Mucosa of descending colon (tissue), 3 donors: Measurements from ENCODE around the gene BAZ1B. TPM values are rescaled to one million over a fixed set of nuclear protein-coding genes. Genes with fewer than 3 reads are reported as not detected.

Experiments used
- ATAC-seq: fragments of 200-7000 bp; cut with Tn5 transposase; one replicate; pipeline ENCODE4 v1.9.1; 2020; ENCODE audit warnings: mild to moderate bottlenecking, moderate library complexity
- DNase-seq, 3 donors: peaks; one replicate each; pipeline ENCODE4 v3.0.0-alpha.2; 2020
- H3K36me3 ChIP-seq: fragments of 200-600 bp; one replicate; pipeline ENCODE4 v1.8.0; 2021; ENCODE audit warnings: low read depth, mild to moderate bottlenecking
- H3K4me1 ChIP-seq: fragments of 200-600 bp; one replicate; pipeline ENCODE4 v1.8.0; 2021; ENCODE audit warnings: low read depth, mild to moderate bottlenecking
- H3K4me3 ChIP-seq: fragments of 200-600 bp; one replicate; pipeline ENCODE4 v1.8.0; 2021; ENCODE audit warnings: mild to moderate bottlenecking
- H3K9me3 ChIP-seq: fragments of 200-600 bp; one replicate; pipeline ENCODE4 v1.8.0; 2021; ENCODE audit warnings: mild to moderate bottlenecking
- CTCF ChIP-seq: fragments of 200-600 bp; IDR thresholded peaks from one replicate; pipeline ENCODE4 v1.8.0; 2022; ENCODE audit warnings: antibody characterized with exemption, mild to moderate bottlenecking
- intact Hi-C, 2 donors: fragments of 100-400 bp; cut with DNase I in 1 of 2; cut with micrococcal nuclease in 1 of 2; formaldehyde crosslinking; loops; one replicate each; pipeline versions ENCODE4 v1.11.0 to v1.11.1; 2022; cut with DNase I, micrococcal nuclease
- total RNA-seq, 3 donors: library from RNA; stranded (reverse); fragmentation: NEBNext Ultra II Directional in 2 of 3; extraction: Animal tissue kit (Norgen Biotek cat#: 25700) in 2 of 3; gene quantifications; one replicate each; pipeline versions ENCODE4 v1.2.1 to v1.2.4, GENCODE V29; 2021 to 2023
- donor health status: DM: no; HTN: no; CAD: no; lungs with moderate emphysema.
- donor health status: DM: no; HTN: no; CAD: no.
- donor health status: DM: no; HTN: yes; CAD: no.

Gene BAZ1B
- total RNA-seq, 3 donors from 2014 or later = 37.4 to 76.0 (median 41.4) TPM

- H3K4me1 ChIP-seq = no peaks in the 10 kb centered on the region
- H3K9me3 ChIP-seq = peaks cover 1% of the 10 kb centered on the region
- DNase-seq (no peak), ATAC-seq (no peak)
- no peaks in the 10 kb centered on the region for H3K36me3 ChIP-seq
- no peak overlapping the region for H3K4me3 ChIP-seq
- intact Hi-C loops = no loop called here
- TF ChIP-seq CTCF = no peak
These were observed 127.7 kb downstream of the BAZ1B start for GRCh38 chr7:73394422-73394821.

- no peak overlapping the region for H3K4me3 ChIP-seq
- H3K4me1 ChIP-seq = no peaks in the 10 kb centered on the region
- ATAC-seq (no peak), DNase-seq (no peak)
- H3K36me3 ChIP-seq = no peaks in the 10 kb centered on the region
- intact Hi-C loops = no loop called here
- H3K9me3 ChIP-seq = peaks cover 31% of the 10 kb centered on the region
- TF ChIP-seq CTCF = no peak
These were observed 130.7 kb downstream of the BAZ1B start for GRCh38 chr7:73391396-73391795.

Other genes with a start within 250 kb of the BAZ1B start
- 10 to 100 TPM; 18.9 to 26.7 (median 21.0) TPM for gene NSUN5, start 213.5 kb downstream of the BAZ1B start, total RNA-seq
- gene TRIM50, start 194.2 kb downstream of the BAZ1B start, total RNA-seq = under 1 TPM in 1 of 3 donors, not detected in 2; 0.35 TPM
- not detected for gene FKBP6, start 194.1 kb downstream of the BAZ1B start, total RNA-seq
- gene FZD9, start 88.5 kb downstream of the BAZ1B start, total RNA-seq = under 1 TPM in 2 of 3 donors, not detected in 1; 0.12 to 0.47 TPM
- gene BCL7B, start 35.4 kb upstream of the BAZ1B start, total RNA-seq = 100 to 1,000 TPM in 1 of 3 donors, 10 to 100 TPM in 2; 59.3 to 112 (median 62.0) TPM
- 10 to 100 TPM; 25.4 to 42.4 (median 31.1) TPM for gene TBL2, start 56.3 kb upstream of the BAZ1B start, total RNA-seq
- gene MLXIPL, start 102.2 kb upstream of the BAZ1B start, total RNA-seq = 10 to 100 TPM; 13.3 to 18.0 (median 15.1) TPM
- 1 to 10 TPM in 1 of 3 donors, under 1 TPM in 1, not detected in 1; 0.48 to 3.3 TPM for gene VPS37D, start 145.5 kb upstream of the BAZ1B start, total RNA-seq
- 10 to 100 TPM in 2 of 3 donors, 1 to 10 TPM in 1; 8.7 to 10.5 (median 10.2) TPM for gene DNAJC30, start 161.2 kb upstream of the BAZ1B start, total RNA-seq
- gene BUD23, start 161.3 kb upstream of the BAZ1B start, total RNA-seq = 10 to 100 TPM; 38.4 to 61.2 (median 43.0) TPM
- 10 to 100 TPM in 1 of 3 donors, 1 to 10 TPM in 2; 5.2 to 23.9 (median 6.1) TPM for gene STX1A, start 197.4 kb upstream of the BAZ1B start, total RNA-seq
- gene ABHD11, start 216.5 kb upstream of the BAZ1B start, total RNA-seq = 100 to 1,000 TPM in 1 of 3 donors, 10 to 100 TPM in 2; 55.3 to 115 (median 97.3) TPM
- gene CLDN3, start 248.0 kb upstream of the BAZ1B start, total RNA-seq = 100 to 1,000 TPM; 229 to 621 (median 534) TPM